Head of caudate nucleus (tissue), 42 donors: ENCODE measurements around the gene UBE4B.
"Not testable (repeated sequence)": the region's sequence is repeated elsewhere in the genome, so short reads cannot be mapped to it uniquely, and the experiment has no call there.

ENCODE experiments used
- DNase-seq, 42 donors: peaks; one replicate each; pipeline versions ENCODE4 v3.0.0 to v3.0.0-alpha.2; 2020 to 2021; ENCODE audit warnings: mixed read lengths in 7 of 42
- intact Hi-C: fragments of 100-400 bp; cut with DNase I; formaldehyde crosslinking; loops from one replicate; pipeline ENCODE4 v1.15.0; 2022

The UBE4B gene

GRCh38 chr1:10186331-10187025 is 153.7 kb downstream of the UBE4B start:
- DNase-seq: no peak

GRCh38 chr1:10187026-10187334 is 154.2 kb downstream of the UBE4B start:
- DNase-seq: no peak
- intact Hi-C loops: no loop called here

More at GRCh38 chr1:10186331-10187025, 153.7 kb downstream of the UBE4B start:
- intact Hi-C loops: no loop called here

GRCh38 chr1:10188133-10188650 is 155.4 kb downstream of the UBE4B start:
- DNase-seq: no peak
- intact Hi-C loops: no loop called here

- intact Hi-C loops: no loop called here
These were observed 156.9 kb downstream of the UBE4B start for GRCh38 chr1:10189659-10190058.

GRCh38 chr1:10192263-10192662 is 159.5 kb downstream of the UBE4B start:
- intact Hi-C loops: no loop called here
- no peak for DNase-seq

More at GRCh38 chr1:10189659-10190058, 156.9 kb downstream of the UBE4B start:
- no peak for DNase-seq

- no peak for DNase-seq
- intact Hi-C loops: no loop called here
These were observed 160.5 kb downstream of the UBE4B start for GRCh38 chr1:10193288-10193687.

GRCh38 chr1:10195570-10195969 is 162.8 kb downstream of the UBE4B start:
- intact Hi-C loops: no loop called here
- no peak for DNase-seq

GRCh38 chr1:10196976-10197375 is 164.2 kb downstream of the UBE4B start:
- no peak for DNase-seq
- intact Hi-C loops: no loop called here

GRCh38 chr1:10200620-10201019 is 167.9 kb downstream of the UBE4B start:
- intact Hi-C loops: no loop called here
- no peak for DNase-seq

- intact Hi-C loops: no loop called here
- DNase-seq: no peak
These were observed 171.4 kb downstream of the UBE4B start for GRCh38 chr1:10204003-10204642.

- intact Hi-C loops, DNase-seq: not testable (repeated sequence)
These were observed 172.4 kb downstream of the UBE4B start for GRCh38 chr1:10205206-10205605.

GRCh38 chr1:10207810-10208209 is 175.1 kb downstream of the UBE4B start:
- intact Hi-C loops: no loop called here
- DNase-seq: no peak

- intact Hi-C loops: no loop called here
- DNase-seq: peak in 2 of 42 donors; percentile 28 to 34
These were observed 175.8 kb downstream of the UBE4B start for GRCh38 chr1:10208537-10208936.

GRCh38 chr1:10209590-10209904 is 176.8 kb downstream of the UBE4B start:
- intact Hi-C loops: no loop called here

GRCh38 chr1:10209905-10210810 is 177.4 kb downstream of the UBE4B start, which contains the start of gene KIF1B:
Gene KIF1B, plus strand, starts transcription at chr1:10210570. Its CDS starts 21,759 bp downstream, at chr1:10232329.
- peak; percentile 96 to 100 (median 99) for DNase-seq
- intact Hi-C loops: loop anchor here (2.0 to 10.0 kb wide), 2 partner anchors 75 to 129 kb away; no protein-coding TSS in a partner anchor

More at GRCh38 chr1:10209590-10209904, 176.8 kb downstream of the UBE4B start:
- no peak for DNase-seq

GRCh38 chr1:10210841-10211804 is 178.4 kb downstream of the UBE4B start:
- peak; percentile 85 to 99 (median 94) for DNase-seq
- intact Hi-C loops: loop anchor here (2.0 to 10.0 kb wide), 2 partner anchors 74 to 128 kb away; no protein-coding TSS in a partner anchor

- DNase-seq: peak in 18 of 42 donors; percentile 12 to 58 (median 26)
- intact Hi-C loops: loop anchor here (2.0 to 10.0 kb wide), 2 partner anchors 73 to 127 kb away; no protein-coding TSS in a partner anchor
These were observed 179.2 kb downstream of the UBE4B start for GRCh38 chr1:10211805-10212410.

- intact Hi-C loops: loop anchor here (10.0 kb wide), 1 partner anchor 72 kb away; no protein-coding TSS in a partner anchor
These were observed 179.7 kb downstream of the UBE4B start for GRCh38 chr1:10212476-10212875.

More at GRCh38 chr1:10212476-10212875, 179.7 kb downstream of the UBE4B start:
- peak in 2 of 42 donors; percentile 2 to 29 for DNase-seq
